IPS-NIHi11 (cell line): ENCODE results near the gene MSL3B.
"Not testable (repeated sequence)": the region's sequence is repeated elsewhere in the genome, so short reads cannot be mapped to it uniquely, and the experiment has no call there.

Experiments
- DNase-seq: peaks from one replicate; pipeline ENCODE4 v3.0.0; 2012; ENCODE audit warnings: mixed read lengths, low spot score

Gene MSL3B

DNA sequence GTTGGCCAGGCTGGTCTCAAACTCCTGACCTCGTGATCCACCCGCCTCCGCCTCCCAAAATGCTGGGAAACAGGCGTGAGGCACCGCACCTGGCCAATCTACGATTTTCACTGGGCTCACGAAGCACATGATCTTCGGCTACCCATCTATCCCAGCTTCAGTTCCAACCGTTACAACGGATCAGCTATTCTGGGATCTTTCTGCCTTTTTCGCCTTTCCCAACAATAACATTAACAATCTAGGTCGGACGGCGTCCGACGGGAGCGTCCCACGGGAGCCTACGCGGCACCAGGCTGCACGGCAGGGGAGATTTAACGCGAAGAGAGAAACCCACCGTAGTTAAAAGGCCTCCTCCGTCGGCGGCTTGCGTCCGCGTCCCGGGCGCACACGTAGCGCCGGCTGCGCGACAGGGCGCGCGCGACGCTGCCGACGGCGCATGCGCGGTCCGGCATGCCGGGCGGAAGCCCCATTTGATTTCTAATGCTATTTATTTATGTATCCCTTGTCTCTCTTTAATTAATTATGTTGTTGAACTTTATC lies at the start of gene MSL3B:
Gene MSL3B, minus strand, starts transcription at position 394 of the 540 bp plus-strand sequence.
- DNase-seq = peak; percentile 87

DNA sequence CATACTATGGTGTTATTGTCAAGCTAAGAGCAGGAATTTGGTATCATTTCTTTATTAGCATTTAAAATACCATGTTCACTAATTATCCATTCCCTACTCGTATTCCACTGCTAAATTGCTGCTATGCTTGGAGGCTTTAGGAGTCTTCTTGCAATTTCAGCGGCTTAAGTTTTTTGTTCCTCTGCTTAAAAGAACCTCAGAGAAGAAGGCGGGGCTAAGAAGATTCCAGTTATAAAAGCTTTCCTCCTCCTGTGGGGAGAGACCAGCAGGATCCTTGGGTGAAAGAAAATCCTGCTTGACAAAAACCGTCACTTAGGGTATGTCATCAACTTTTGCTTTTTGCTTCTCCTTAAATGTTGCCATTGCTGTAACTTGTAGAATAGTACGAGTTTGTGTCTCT lies 48.9 kb upstream of the MSL3B start, which contains the start of gene TRPM8:
Gene TRPM8, plus strand, starts transcription at position 258 of the 400 bp plus-strand sequence. CDS start 9,165 bp downstream, outside the sequence.
- peak; percentile 21 for DNase-seq

DNA sequence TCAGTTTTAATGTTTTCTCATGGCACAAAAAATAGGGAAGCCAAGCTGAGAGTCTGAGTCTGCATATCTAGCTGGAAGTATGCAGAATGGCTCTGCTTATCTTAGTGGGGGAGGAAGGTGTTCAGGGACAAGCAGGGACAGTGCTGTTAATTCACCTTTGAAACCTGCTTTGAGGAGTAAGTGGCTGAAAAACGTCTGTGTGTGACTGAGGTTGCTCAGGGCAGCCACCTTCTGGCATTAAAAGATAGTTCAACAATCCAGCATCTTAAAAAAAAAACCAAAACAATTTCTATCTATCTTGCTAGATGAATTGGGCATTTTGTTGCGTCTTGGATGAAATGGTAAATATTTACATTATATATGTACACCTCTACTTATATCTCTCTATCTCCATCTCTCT lies 46.9 kb upstream of the MSL3B start:
- DNase-seq = peak; percentile 37

GRCh38 chr2:233912691-233913423 lies 44.7 kb upstream of the MSL3B start:
- peak; percentile 86 for DNase-seq

GRCh38 chr2:233907627-233908026 lies 39.4 kb upstream of the MSL3B start:
- no peak for DNase-seq

DNA sequence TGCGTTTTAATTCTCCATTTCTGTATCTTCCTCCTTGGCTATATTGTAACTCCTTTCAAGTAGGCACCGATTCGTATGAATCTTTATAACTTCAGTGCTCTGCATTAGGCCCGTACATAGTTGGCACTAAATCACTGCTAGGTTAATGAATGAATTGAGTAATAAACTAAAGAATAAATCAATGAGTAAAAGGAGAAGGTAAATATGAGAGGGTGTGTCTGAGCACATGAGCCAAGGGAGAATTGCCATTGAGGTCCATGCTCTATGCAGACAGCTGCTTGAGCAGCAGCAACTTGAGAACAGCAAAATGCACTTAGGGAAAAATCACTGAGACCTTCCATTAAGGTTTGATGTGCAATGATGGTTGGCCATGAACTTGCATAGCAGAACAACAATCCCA lies 37.8 kb upstream of the MSL3B start:
- no peak for DNase-seq

GRCh38 chr2:233901884-233902283 lies 33.7 kb upstream of the MSL3B start:
- no peak for DNase-seq

GRCh38 chr2:233901367-233901766 lies 33.2 kb upstream of the MSL3B start:
- DNase-seq = no peak

- DNase-seq = not testable (repeated sequence)
Observed at GRCh38 chr2:233896253-233896652, 28.1 kb upstream of the MSL3B start.

GRCh38 chr2:233892793-233893192 lies 24.6 kb upstream of the MSL3B start:
- DNase-seq = no peak

DNA sequence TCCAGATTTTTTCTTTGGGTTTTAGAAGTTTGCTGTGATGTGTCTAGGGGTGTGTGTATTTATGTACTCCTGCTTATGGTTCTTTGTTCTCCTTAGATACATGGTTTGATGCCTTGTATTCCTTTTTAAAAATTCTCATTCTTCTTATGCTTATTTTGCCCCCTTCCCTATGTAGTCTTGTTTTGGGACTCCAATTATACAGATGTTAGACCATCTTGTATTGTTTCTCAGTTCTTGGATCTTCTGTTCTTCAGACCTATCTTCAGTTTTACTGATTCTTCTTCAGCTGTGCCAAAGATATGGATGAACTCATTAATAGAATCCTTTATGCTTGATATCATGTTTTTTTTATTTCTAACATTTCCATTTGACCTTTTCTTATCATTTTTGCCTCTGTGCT lies 14.2 kb upstream of the MSL3B start:
- no peak for DNase-seq

DNA sequence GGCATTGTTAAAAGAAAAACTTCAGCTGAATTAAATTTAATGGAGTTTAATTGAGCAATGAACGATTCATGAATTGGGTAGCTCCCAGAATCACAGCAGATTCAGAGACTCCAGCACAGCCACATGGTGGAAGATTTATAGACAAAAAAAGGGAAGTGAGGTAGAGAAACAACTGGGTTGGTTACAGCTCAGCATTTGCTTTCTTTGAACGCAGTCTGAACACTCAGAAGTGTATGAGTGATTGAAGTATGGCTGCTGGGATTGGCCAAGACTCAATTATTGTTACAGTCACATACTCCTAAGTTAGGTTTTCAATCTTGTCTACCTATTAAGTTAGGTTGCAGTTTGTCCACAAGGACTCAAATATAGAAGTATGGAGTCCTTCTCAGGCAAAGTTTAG lies 3.9 kb upstream of the MSL3B start:
- DNase-seq = not testable (repeated sequence)

- no peak for DNase-seq
Observed at GRCh38 chr2:233871432-233871831, 3.2 kb upstream of the MSL3B start.

DNA sequence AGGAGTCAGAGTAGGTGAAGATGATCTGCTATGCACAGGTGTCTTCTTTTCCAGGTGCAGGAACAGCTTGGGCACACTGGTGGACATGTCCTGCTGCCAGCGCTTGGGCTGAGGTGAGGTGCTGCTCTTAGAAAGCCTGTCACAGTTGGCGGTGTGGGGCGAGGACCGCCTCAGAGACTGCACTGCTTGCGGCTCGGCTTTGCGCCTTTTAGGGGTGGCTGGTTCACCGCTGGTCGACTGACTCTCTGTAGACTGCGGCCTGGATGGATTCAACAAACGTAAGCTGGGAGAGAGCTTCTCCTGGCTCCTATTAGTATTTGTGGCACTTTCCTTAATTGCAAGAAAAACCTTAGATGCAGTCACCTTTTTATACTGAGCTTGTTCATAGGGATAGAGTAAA lies 1.7 kb downstream of the MSL3B start:
- no peak for DNase-seq

- DNase-seq = peak; percentile 32
Observed at GRCh38 chr2:233865838-233866237, 2.3 kb downstream of the MSL3B start.

GRCh38 chr2:233862261-233862768 lies 5.9 kb downstream of the MSL3B start:
- DNase-seq = no peak

DNA sequence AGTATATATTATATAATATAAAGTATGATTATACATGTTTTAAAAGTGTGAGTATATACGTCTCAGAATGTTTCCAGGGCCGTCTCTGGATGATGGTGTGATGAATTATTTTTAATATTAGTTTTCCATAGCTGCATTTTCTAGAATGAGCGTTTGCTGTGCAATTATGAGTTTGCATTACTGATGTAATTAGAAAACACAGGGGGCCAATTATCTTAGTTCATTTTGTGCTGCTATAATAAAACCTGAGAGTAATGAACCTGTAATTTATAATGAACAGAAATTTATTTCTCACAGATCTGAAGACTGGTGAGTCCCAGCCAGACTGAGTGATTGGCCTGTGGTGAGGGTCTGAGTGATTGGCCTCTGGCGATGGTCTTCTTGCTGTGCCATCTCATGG lies 9.9 kb downstream of the MSL3B start:
- DNase-seq = no peak

- DNase-seq = peak; percentile 65
Observed at GRCh38 chr2:233857511-233858141, 10.6 kb downstream of the MSL3B start.

GRCh38 chr2:233856184-233856583 lies 12.0 kb downstream of the MSL3B start:
- no peak for DNase-seq

DNA sequence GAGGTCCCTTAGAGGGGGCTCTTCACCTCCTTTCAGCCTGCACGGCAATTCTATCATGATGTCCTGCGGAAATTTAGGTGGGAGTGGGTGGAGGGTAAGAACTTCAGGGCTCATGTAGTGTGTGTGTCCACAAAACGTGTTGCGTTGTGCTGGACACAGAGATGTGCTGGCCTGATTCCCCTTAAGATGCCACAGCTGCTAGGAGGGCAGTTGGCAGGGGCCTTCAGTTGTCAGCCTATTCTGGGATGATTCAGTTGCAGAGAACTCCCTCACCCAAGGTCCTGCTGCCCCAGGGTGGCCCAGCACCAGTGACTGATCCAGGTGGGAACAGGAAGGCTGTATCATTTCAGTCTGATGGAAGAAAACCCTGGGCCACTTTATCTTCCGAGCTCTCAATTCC lies 12.8 kb downstream of the MSL3B start:
- DNase-seq = no peak

- DNase-seq = peak; percentile 99
Observed at GRCh38 chr2:233854241-233854981, 13.8 kb downstream of the MSL3B start, which contains the start of gene HJURP. HJURP (minus strand) TSS chr2:233854535; CDS start chr2:233854500, 35 bp downstream.

DNA sequence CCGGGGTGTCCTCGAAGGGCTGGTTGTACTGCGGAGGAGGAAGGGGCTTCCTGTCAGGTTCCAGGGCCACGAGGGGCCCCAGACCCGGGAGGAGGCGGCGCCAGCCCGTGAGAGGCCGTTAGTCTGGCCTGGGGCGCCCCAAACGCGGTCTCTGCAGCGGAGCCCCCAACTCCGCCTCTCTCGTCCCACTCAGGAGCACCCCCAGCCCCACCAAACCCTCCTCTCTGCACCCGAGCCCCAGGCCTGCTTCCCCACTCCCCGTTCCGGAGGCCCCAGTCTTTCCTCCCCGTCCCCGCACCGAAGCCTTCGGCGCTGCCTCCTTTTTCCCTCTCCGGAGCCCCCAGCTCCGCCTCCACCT lies 14.3 kb downstream of the MSL3B start:
- DNase-seq = no peak
